HepG2 (cell line): ENCODE results near the gene PSMB10. TPM values are rescaled to one million over a fixed set of nuclear protein-coding genes. Genes with fewer than 3 reads are reported as not detected.

Source experiments
- CEBPB ChIP-seq: IDR thresholded peaks from 2 replicates; pipeline ENCODE4 v1.6.1; 2011; ENCODE audit warnings: low read depth, low read length, improper control_type of control experiment, borderline replicate concordance
- CSRNP1 ChIP-seq: sonication (generic); formaldehyde crosslinking; IDR thresholded peaks from 2 replicates; pipeline ENCODE4 v1.8.1; 2023; ENCODE audit warnings: mild to moderate bottlenecking, missing genetic modification reagents
- ETV6 ChIP-seq: sonication (generic); formaldehyde crosslinking; conservative IDR thresholded peaks from 2 replicates; pipeline ENCODE4 v1.4.0; 2020; ENCODE audit warnings: missing genetic modification reagents
- GATAD2A ChIP-seq: IDR thresholded peaks from 2 replicates; pipeline ENCODE4 v1.6.1; 2016
- KDM2A ChIP-seq: sonication (generic); formaldehyde crosslinking; IDR thresholded peaks from 2 replicates; pipeline ENCODE4 v1.4.0; 2020; ENCODE audit warnings: low read depth, missing genetic modification reagents, borderline replicate concordance
- MAFK ChIP-seq, 2 experiments: IDR thresholded peaks in 1 of 2; conservative IDR thresholded peaks in 1 of 2; 2 replicates each; pipeline ENCODE4 v1.6.1; 2011; ENCODE audit warnings: improper control_type of control experiment in 2 of 2, low read length in 2 of 2
- MZF1 ChIP-seq: sonication (generic); formaldehyde crosslinking; IDR thresholded peaks from 2 replicates; pipeline ENCODE4 v1.8.1; 2023; ENCODE audit warnings: mild to moderate bottlenecking, missing genetic modification reagents, borderline replicate concordance
- ZFYVE20 ChIP-seq: sonication (generic); formaldehyde crosslinking; IDR thresholded peaks from 2 replicates; pipeline ENCODE4 v1.8.0; 2023; ENCODE audit warnings: low read depth, mild to moderate bottlenecking, moderate library complexity, missing genetic modification reagents, borderline replicate concordance
- ZNF12 ChIP-seq: sonication (generic); formaldehyde crosslinking; IDR thresholded peaks from 2 replicates; pipeline ENCODE4 v1.5.0; 2020; ENCODE audit warnings: missing genetic modification reagents
- ZNF17 ChIP-seq: sonication (generic); formaldehyde crosslinking; IDR thresholded peaks from 2 replicates; pipeline ENCODE4 v1.5.0; 2020; ENCODE audit warnings: mild to moderate bottlenecking, missing genetic modification reagents
- ZNF18 ChIP-seq: sonication (generic); formaldehyde crosslinking; IDR thresholded peaks from 2 replicates; pipeline ENCODE4 v1.8.0; 2022; ENCODE audit warnings: mild to moderate bottlenecking, missing genetic modification reagents; ENCODE audit not compliant: insufficient replicate concordance
- ZNF367 ChIP-seq: sonication (generic); formaldehyde crosslinking; IDR thresholded peaks from 2 replicates; pipeline ENCODE4 v1.4.0; 2020; ENCODE audit warnings: missing genetic modification reagents, borderline replicate concordance
- polyA plus RNA-seq, 8 experiments: library from polyadenylated mRNA; depleted of rRNA in 3 of 8; stranded (reverse) in 7 of 8; unstranded in 1 of 8; fragments of >200 nt; fragmentation: Illumina TruSeq in 4 of 8; extraction: Trizol in 4 of 8; gene quantifications; 2 replicates each; pipeline versions ENCODE4 v1.2.1 to v1.2.3, GENCODE V29; 2011 to 2016; ENCODE audit warnings: low read depth in 4 of 8, missing spikeins in 1 of 8, mixed read lengths in 1 of 8; ENCODE audit not compliant: insufficient read depth in 1 of 8
- total RNA-seq, 5 experiments: library from RNA; depleted of rRNA; stranded (reverse); fragments of >200 nt; fragmentation: Illumina TruSeq; extraction: Trizol; gene quantifications; 2 replicates each; pipeline ENCODE4 v1.2.3, GENCODE V29; 2016; ENCODE audit warnings: low read depth in 1 of 5
- TF ChIP-seq, protein P1 (sequence below): sonication (generic); formaldehyde crosslinking; conservative IDR thresholded peaks from 2 replicates; pipeline ENCODE4 v1.5.0; 2020; ENCODE audit warnings: missing genetic modification reagents
- TF ChIP-seq, protein P2 (sequence below): IDR thresholded peaks from 2 replicates; pipeline ENCODE4 v1.6.1; 2016
- TF ChIP-seq, protein P3 (sequence below): fragments of 450-650 bp; IDR thresholded peaks from 2 replicates; pipeline ENCODE4 v1.6.1; 2017

PSMB10 gene
- total and polyA plus RNA-seq, 2 of the 13 experiments (the other 11 are each of a cell fraction or from before 2014, with no cell fraction given): 12.7 to 65.9 TPM

- TF ChIP-seq ZNF18 (peak; percentile 0), ZNF17 (CRISPR knock-in tag) (no peak), ZNF367 (CRISPR knock-in tag) (peak; percentile 45; the same call in 1 of the 2 replicates), GATAD2A (CRISPR knock-in tag) (0 out of 2 replicates have a peak, but pooled peaks have one; percentile 5), KDM2A (CRISPR knock-in tag) (0 out of 2 replicates have a peak, but pooled peaks have one; percentile 11), MAFK (conservative IDR thresholded peaks at IDR 0.05 in 1 of 2, IDR thresholded peaks at IDR 0.05 in 1 of 2; ENCODE audit: low read length in 2 of 2) (no peak), CEBPB (no peak), ETV6 (CRISPR knock-in tag) (peak; percentile 79; the same call in 1 of the 2 replicates), ZNF12 (peak; percentile 41; the same call in 1 of the 2 replicates), ZFYVE20 (CRISPR knock-in tag) (peak; percentile 89; the same call in 1 of the 2 replicates), MZF1 (CRISPR knock-in tag) (peak; percentile 77; the same call in 1 of the 2 replicates), CSRNP1 (CRISPR knock-in tag) (peak; percentile 81; the same call in 1 of the 2 replicates)
- TF ChIP-seq, protein P1, sequence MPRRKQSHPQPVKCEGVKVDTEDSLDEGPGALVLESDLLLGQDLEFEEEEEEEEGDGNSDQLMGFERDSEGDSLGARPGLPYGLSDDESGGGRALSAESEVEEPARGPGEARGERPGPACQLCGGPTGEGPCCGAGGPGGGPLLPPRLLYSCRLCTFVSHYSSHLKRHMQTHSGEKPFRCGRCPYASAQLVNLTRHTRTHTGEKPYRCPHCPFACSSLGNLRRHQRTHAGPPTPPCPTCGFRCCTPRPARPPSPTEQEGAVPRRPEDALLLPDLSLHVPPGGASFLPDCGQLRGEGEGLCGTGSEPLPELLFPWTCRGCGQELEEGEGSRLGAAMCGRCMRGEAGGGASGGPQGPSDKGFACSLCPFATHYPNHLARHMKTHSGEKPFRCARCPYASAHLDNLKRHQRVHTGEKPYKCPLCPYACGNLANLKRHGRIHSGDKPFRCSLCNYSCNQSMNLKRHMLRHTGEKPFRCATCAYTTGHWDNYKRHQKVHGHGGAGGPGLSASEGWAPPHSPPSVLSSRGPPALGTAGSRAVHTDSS (CRISPR knock-in tag): no peak
- TF ChIP-seq, protein P2, sequence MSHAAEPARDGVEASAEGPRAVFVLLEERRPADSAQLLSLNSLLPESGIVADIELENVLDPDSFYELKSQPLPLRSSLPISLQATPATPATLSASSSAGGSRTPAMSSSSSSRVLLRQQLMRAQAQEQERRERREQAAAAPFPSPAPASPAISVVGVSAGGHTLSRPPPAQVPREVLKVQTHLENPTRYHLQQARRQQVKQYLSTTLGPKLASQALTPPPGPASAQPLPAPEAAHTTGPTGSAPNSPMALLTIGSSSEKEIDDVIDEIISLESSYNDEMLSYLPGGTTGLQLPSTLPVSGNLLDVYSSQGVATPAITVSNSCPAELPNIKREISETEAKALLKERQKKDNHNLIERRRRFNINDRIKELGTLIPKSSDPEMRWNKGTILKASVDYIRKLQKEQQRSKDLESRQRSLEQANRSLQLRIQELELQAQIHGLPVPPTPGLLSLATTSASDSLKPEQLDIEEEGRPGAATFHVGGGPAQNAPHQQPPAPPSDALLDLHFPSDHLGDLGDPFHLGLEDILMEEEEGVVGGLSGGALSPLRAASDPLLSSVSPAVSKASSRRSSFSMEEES (CRISPR knock-in tag): no peak; the same call in 1 of the 2 replicates
- TF ChIP-seq, protein P3, sequence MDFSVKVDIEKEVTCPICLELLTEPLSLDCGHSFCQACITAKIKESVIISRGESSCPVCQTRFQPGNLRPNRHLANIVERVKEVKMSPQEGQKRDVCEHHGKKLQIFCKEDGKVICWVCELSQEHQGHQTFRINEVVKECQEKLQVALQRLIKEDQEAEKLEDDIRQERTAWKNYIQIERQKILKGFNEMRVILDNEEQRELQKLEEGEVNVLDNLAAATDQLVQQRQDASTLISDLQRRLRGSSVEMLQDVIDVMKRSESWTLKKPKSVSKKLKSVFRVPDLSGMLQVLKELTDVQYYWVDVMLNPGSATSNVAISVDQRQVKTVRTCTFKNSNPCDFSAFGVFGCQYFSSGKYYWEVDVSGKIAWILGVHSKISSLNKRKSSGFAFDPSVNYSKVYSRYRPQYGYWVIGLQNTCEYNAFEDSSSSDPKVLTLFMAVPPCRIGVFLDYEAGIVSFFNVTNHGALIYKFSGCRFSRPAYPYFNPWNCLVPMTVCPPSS: no peak
These were observed 43.5 kb downstream of the PSMB10 start, which contains the start of gene PSKH1 (continued) for GRCh38 chr16:67892899-67893742.
